Measurements from ENCODE around the gene RPTOR.

GRCh38 chr17:80696456-80696855 lies 151.8 kb downstream of the RPTOR start:
- no peak for TF ChIP-seq CTCF (IDR thresholded peaks at IDR 0.05)
- TF ChIP-seq POLR2AphosphoS5 (IDR thresholded peaks at IDR 0.05): no peak
- no peak for TF ChIP-seq EP300 (IDR thresholded peaks at IDR 0.05)
- no peak for TF ChIP-seq POLR2A (IDR thresholded peaks at IDR 0.05; ENCODE audit: low read depth)

Measured in esophagus muscularis mucosa (tissue), 4 donors.